ENCODE results near the gene CCDC154.
"Not testable (repeated sequence)": the region's sequence is repeated elsewhere in the genome, so short reads cannot be mapped to it uniquely, and the experiment has no call there.

The CCDC154 gene

GRCh38 chr16:1443980-1444729 lies at the start of gene CCDC154:
Gene CCDC154 (minus strand): TSS chr16:1444556. CDS start chr16:1444322, 234 bp downstream.
- H3K27me3 Mint-ChIP-seq = no peaks in the 10 kb centered on the region
- no peaks in the 10 kb centered on the region for H3K36me3 Mint-ChIP-seq
- H3K9me3 Mint-ChIP-seq = no peaks in the 10 kb centered on the region
- H3K27ac Mint-ChIP-seq = no peak within 1 kb of the TSS
- no peaks in the 10 kb centered on the region for H3K4me1 Mint-ChIP-seq
- no peak within 1 kb of the TSS for H3K4me3 Mint-ChIP-seq

- Mint-ChIP-seq H3K9me3 (no peaks in the 10 kb centered on the region), H3K27ac (peak overlapping the region; percentile 84), H3K27me3 (no peaks in the 10 kb centered on the region), H3K36me3 (peaks cover 6% of the 10 kb centered on the region), H3K4me3 (peak overlapping the region; percentile 97), H3K4me1 (peaks cover 10% of the 10 kb centered on the region)
Observed at GRCh38 chr16:1493746-1494094, 49.4 kb upstream of the CCDC154 start.

- no peaks in the 10 kb centered on the region for H3K9me3 Mint-ChIP-seq
- H3K27me3 Mint-ChIP-seq = no peaks in the 10 kb centered on the region
- H3K36me3 Mint-ChIP-seq = peaks cover 4% of the 10 kb centered on the region
- peak within 1 kb of the TSS; percentile 97 for H3K4me3 Mint-ChIP-seq
- peak within 1 kb of the TSS; percentile 100 for H3K27ac Mint-ChIP-seq
- peaks cover 10% of the 10 kb centered on the region for H3K4me1 Mint-ChIP-seq
Observed at GRCh38 chr16:1492923-1493745, 48.8 kb upstream of the CCDC154 start, which contains the start of gene TELO2. Gene TELO2 (plus strand): TSS chr16:1493360. CDS start chr16:1494282, 922 bp downstream.

- H3K4me1 Mint-ChIP-seq = peaks cover 10% of the 10 kb centered on the region
- no peaks in the 10 kb centered on the region for H3K27me3 Mint-ChIP-seq
- no peaks in the 10 kb centered on the region for H3K9me3 Mint-ChIP-seq
- H3K4me3 Mint-ChIP-seq = peak overlapping the region; percentile 97
- peaks cover 4% of the 10 kb centered on the region for H3K36me3 Mint-ChIP-seq
- H3K27ac Mint-ChIP-seq = peak overlapping the region; percentile 100
Observed at GRCh38 chr16:1492082-1492922, 47.9 kb upstream of the CCDC154 start.

GRCh38 chr16:1491327-1491726 lies 47.0 kb upstream of the CCDC154 start:
- Mint-ChIP-seq H3K9me3 (no peaks in the 10 kb centered on the region), H3K27me3 (no peaks in the 10 kb centered on the region), H3K4me3 (no peak overlapping the region), H3K36me3 (no peaks in the 10 kb centered on the region), H3K27ac (no peak overlapping the region), H3K4me1 (peaks cover 10% of the 10 kb centered on the region)

GRCh38 chr16:1489077-1489476 lies 44.7 kb upstream of the CCDC154 start:
- no peak overlapping the region for H3K27ac Mint-ChIP-seq

GRCh38 chr16:1488619-1489018 lies 44.3 kb upstream of the CCDC154 start, which contains the start of gene PTX4:
Gene PTX4 (minus strand): TSS chr16:1488944. CDS start chr16:1488909, 35 bp downstream.
- H3K36me3 Mint-ChIP-seq = no peaks in the 10 kb centered on the region
- no peak within 1 kb of the TSS for H3K27ac Mint-ChIP-seq
- peaks cover 10% of the 10 kb centered on the region for H3K4me1 Mint-ChIP-seq
- H3K4me3 Mint-ChIP-seq = no peak within 1 kb of the TSS
- no peaks in the 10 kb centered on the region for H3K9me3 Mint-ChIP-seq
- no peaks in the 10 kb centered on the region for H3K27me3 Mint-ChIP-seq

More at GRCh38 chr16:1489077-1489476, 44.7 kb upstream of the CCDC154 start:
- Mint-ChIP-seq H3K4me3 (no peak overlapping the region), H3K9me3 (no peaks in the 10 kb centered on the region), H3K4me1 (peaks cover 10% of the 10 kb centered on the region), H3K27me3 (no peaks in the 10 kb centered on the region), H3K36me3 (no peaks in the 10 kb centered on the region)

- no peaks in the 10 kb centered on the region for H3K27me3 Mint-ChIP-seq
- H3K4me1 Mint-ChIP-seq = peaks cover 10% of the 10 kb centered on the region
- no peak overlapping the region for H3K27ac Mint-ChIP-seq
- no peaks in the 10 kb centered on the region for H3K9me3 Mint-ChIP-seq
- H3K4me3 Mint-ChIP-seq = no peak overlapping the region
- H3K36me3 Mint-ChIP-seq = no peaks in the 10 kb centered on the region
Observed at GRCh38 chr16:1488054-1488601, 43.8 kb upstream of the CCDC154 start.

- peaks cover 5% of the 10 kb centered on the region for H3K4me1 Mint-ChIP-seq
- H3K4me3 Mint-ChIP-seq = no peak overlapping the region
- H3K27me3 Mint-ChIP-seq = no peaks in the 10 kb centered on the region
- no peak overlapping the region for H3K27ac Mint-ChIP-seq
- no peaks in the 10 kb centered on the region for H3K36me3 Mint-ChIP-seq
- no peaks in the 10 kb centered on the region for H3K9me3 Mint-ChIP-seq
Observed at GRCh38 chr16:1487395-1488053, 43.2 kb upstream of the CCDC154 start.

GRCh38 chr16:1486551-1487390 lies 42.4 kb upstream of the CCDC154 start:
- Mint-ChIP-seq H3K9me3 (no peaks in the 10 kb centered on the region), H3K4me1 (no peaks in the 10 kb centered on the region), H3K4me3 (no peak overlapping the region), H3K27ac (no peak overlapping the region), H3K36me3 (no peaks in the 10 kb centered on the region), H3K27me3 (no peaks in the 10 kb centered on the region)

GRCh38 chr16:1485847-1486496 lies 41.6 kb upstream of the CCDC154 start:
- H3K27ac Mint-ChIP-seq = no peak overlapping the region
- no peaks in the 10 kb centered on the region for H3K9me3 Mint-ChIP-seq
- no peak overlapping the region for H3K4me3 Mint-ChIP-seq
- no peaks in the 10 kb centered on the region for H3K27me3 Mint-ChIP-seq
- no peaks in the 10 kb centered on the region for H3K36me3 Mint-ChIP-seq
- H3K4me1 Mint-ChIP-seq = no peaks in the 10 kb centered on the region

- H3K27ac Mint-ChIP-seq = no peak overlapping the region
- H3K4me3 Mint-ChIP-seq = no peak overlapping the region
- H3K36me3 Mint-ChIP-seq = no peaks in the 10 kb centered on the region
- H3K9me3 Mint-ChIP-seq = no peaks in the 10 kb centered on the region
- no peaks in the 10 kb centered on the region for H3K27me3 Mint-ChIP-seq
- H3K4me1 Mint-ChIP-seq = no peaks in the 10 kb centered on the region
Observed at GRCh38 chr16:1481906-1482835, 37.8 kb upstream of the CCDC154 start.

GRCh38 chr16:1478937-1479336 lies 34.6 kb upstream of the CCDC154 start:
- H3K4me3 Mint-ChIP-seq, H3K27me3 Mint-ChIP-seq, H3K27ac Mint-ChIP-seq, H3K36me3 Mint-ChIP-seq, H3K9me3 Mint-ChIP-seq: not testable (repeated sequence)
- peaks cover 10% of the 10 kb centered on the region for H3K4me1 Mint-ChIP-seq
